IPS-18c (cell line): ENCODE results near the gene ANO3.
"Not testable (repeated sequence)": the region's sequence is repeated elsewhere in the genome, so short reads cannot be mapped to it uniquely, and the experiment has no call there.

Experiments used
- H3K4me3 ChIP-seq: 2 replicates; pipeline ENCODE4 v1.7.0; 2013; ENCODE audit warnings: low read depth, mild to moderate bottlenecking, low read length, moderate library complexity; ENCODE audit not compliant: insufficient read depth
- H3K9me3 ChIP-seq: one replicate; pipeline ENCODE4 v1.6.1; 2013; ENCODE audit warnings: mild to moderate bottlenecking, low read length, moderate library complexity; ENCODE audit not compliant: control insufficient read depth, insufficient read depth

The ANO3 gene

GRCh38 chr11:26583550-26583949 is 251.6 kb downstream of the ANO3 start:
- no peaks in the 10 kb centered on the region for H3K9me3 ChIP-seq
- H3K4me3 ChIP-seq: no peak overlapping the region

GRCh38 chr11:26584818-26585217 is 252.9 kb downstream of the ANO3 start:
- no peaks in the 10 kb centered on the region for H3K9me3 ChIP-seq

GRCh38 chr11:26587073-26587472 is 255.1 kb downstream of the ANO3 start:
- Histone ChIP-seq H3K4me3 (no peak overlapping the region), H3K9me3 (no peaks in the 10 kb centered on the region)

More at GRCh38 chr11:26584818-26585217, 252.9 kb downstream of the ANO3 start:
- no peak overlapping the region for H3K4me3 ChIP-seq

GRCh38 chr11:26593691-26594090 is 261.8 kb downstream of the ANO3 start:
- Histone ChIP-seq H3K4me3 (no peak overlapping the region), H3K9me3 (no peaks in the 10 kb centered on the region)

- H3K9me3 ChIP-seq, H3K4me3 ChIP-seq: not testable (repeated sequence)
Measured at GRCh38 chr11:26595207-26595865, 263.4 kb downstream of the ANO3 start.

- not testable (repeated sequence) for H3K4me3 ChIP-seq, H3K9me3 ChIP-seq
Measured at GRCh38 chr11:26597049-26597689, 265.2 kb downstream of the ANO3 start.

- Histone ChIP-seq H3K9me3 (no peaks in the 10 kb centered on the region), H3K4me3 (no peak overlapping the region)
Measured at GRCh38 chr11:26597899-26598298, 266.0 kb downstream of the ANO3 start.

GRCh38 chr11:26599425-26599824 is 267.5 kb downstream of the ANO3 start:
- Histone ChIP-seq H3K9me3 (no peaks in the 10 kb centered on the region), H3K4me3 (no peak overlapping the region)

GRCh38 chr11:26599876-26600434 is 268.0 kb downstream of the ANO3 start:
- H3K4me3 ChIP-seq: no peak overlapping the region
- H3K9me3 ChIP-seq: no peaks in the 10 kb centered on the region

- H3K4me3 ChIP-seq: no peak overlapping the region
Measured at GRCh38 chr11:26607725-26608506, 276.0 kb downstream of the ANO3 start.

GRCh38 chr11:26608507-26609146 is 276.7 kb downstream of the ANO3 start:
- H3K4me3 ChIP-seq: no peak overlapping the region
- H3K9me3 ChIP-seq: no peaks in the 10 kb centered on the region

More at GRCh38 chr11:26607725-26608506, 276.0 kb downstream of the ANO3 start:
- no peaks in the 10 kb centered on the region for H3K9me3 ChIP-seq

GRCh38 chr11:26613759-26614158 is 281.8 kb downstream of the ANO3 start:
- no peak overlapping the region for H3K4me3 ChIP-seq

GRCh38 chr11:26618441-26618840 is 286.5 kb downstream of the ANO3 start:
- H3K4me3 ChIP-seq: no peak overlapping the region
- H3K9me3 ChIP-seq: no peaks in the 10 kb centered on the region

More at GRCh38 chr11:26613759-26614158, 281.8 kb downstream of the ANO3 start:
- no peaks in the 10 kb centered on the region for H3K9me3 ChIP-seq

GRCh38 chr11:26620282-26621045 is 288.5 kb downstream of the ANO3 start:
- H3K4me3 ChIP-seq: no peak overlapping the region
- H3K9me3 ChIP-seq: no peaks in the 10 kb centered on the region

GRCh38 chr11:26621132-26621531 is 289.2 kb downstream of the ANO3 start:
- Histone ChIP-seq H3K4me3 (no peak overlapping the region), H3K9me3 (no peaks in the 10 kb centered on the region)

GRCh38 chr11:26622181-26622580 is 290.3 kb downstream of the ANO3 start:
- Histone ChIP-seq H3K9me3 (no peaks in the 10 kb centered on the region), H3K4me3 (no peak overlapping the region)
